NB4 (cell line): ENCODE results near the gene CD300C.

ENCODE experiments used
- DNase-seq: peaks from one replicate; pipeline ENCODE4 v3.0.0; 2010; ENCODE audit warnings: low read depth
- H3K4me3 ChIP-seq: one replicate; pipeline ENCODE4 v1.5.1; 2011; ENCODE audit warnings: mild to moderate bottlenecking, low read depth, low read length, moderate library complexity
- MYC ChIP-seq: IDR thresholded peaks from 2 replicates; pipeline ENCODE4 v1.6.1; 2011; ENCODE audit warnings: low read depth, low read length
- POLR2A ChIP-seq: IDR thresholded peaks from 2 replicates; pipeline ENCODE4 v1.6.1; 2011; ENCODE audit warnings: mild to moderate bottlenecking; ENCODE audit not compliant: insufficient read length; ENCODE audit errors: extremely low read depth
- TF ChIP-seq, protein P1 (sequence below): IDR thresholded peaks from 2 replicates; pipeline ENCODE4 v1.6.1; 2011; ENCODE audit warnings: low read depth, low read length
- TF ChIP-seq, protein P2 (sequence below): IDR thresholded peaks from one replicate; pipeline ENCODE4 v1.5.1; 2012; ENCODE audit warnings: low read depth, low read length

CD300C gene

GRCh38 chr17:74526681-74527080, 19.2 kb downstream of the CD300C start:
- TF ChIP-seq MYC (no peak), POLR2A (no peak)
- TF ChIP-seq, protein P1, sequence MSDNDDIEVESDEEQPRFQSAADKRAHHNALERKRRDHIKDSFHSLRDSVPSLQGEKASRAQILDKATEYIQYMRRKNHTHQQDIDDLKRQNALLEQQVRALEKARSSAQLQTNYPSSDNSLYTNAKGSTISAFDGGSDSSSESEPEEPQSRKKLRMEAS: no peak
- TF ChIP-seq, protein P2, sequence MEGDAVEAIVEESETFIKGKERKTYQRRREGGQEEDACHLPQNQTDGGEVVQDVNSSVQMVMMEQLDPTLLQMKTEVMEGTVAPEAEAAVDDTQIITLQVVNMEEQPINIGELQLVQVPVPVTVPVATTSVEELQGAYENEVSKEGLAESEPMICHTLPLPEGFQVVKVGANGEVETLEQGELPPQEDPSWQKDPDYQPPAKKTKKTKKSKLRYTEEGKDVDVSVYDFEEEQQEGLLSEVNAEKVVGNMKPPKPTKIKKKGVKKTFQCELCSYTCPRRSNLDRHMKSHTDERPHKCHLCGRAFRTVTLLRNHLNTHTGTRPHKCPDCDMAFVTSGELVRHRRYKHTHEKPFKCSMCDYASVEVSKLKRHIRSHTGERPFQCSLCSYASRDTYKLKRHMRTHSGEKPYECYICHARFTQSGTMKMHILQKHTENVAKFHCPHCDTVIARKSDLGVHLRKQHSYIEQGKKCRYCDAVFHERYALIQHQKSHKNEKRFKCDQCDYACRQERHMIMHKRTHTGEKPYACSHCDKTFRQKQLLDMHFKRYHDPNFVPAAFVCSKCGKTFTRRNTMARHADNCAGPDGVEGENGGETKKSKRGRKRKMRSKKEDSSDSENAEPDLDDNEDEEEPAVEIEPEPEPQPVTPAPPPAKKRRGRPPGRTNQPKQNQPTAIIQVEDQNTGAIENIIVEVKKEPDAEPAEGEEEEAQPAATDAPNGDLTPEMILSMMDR: no peak
- no peak for DNase-seq
- H3K4me3 ChIP-seq: no peak overlapping the region

DNA sequence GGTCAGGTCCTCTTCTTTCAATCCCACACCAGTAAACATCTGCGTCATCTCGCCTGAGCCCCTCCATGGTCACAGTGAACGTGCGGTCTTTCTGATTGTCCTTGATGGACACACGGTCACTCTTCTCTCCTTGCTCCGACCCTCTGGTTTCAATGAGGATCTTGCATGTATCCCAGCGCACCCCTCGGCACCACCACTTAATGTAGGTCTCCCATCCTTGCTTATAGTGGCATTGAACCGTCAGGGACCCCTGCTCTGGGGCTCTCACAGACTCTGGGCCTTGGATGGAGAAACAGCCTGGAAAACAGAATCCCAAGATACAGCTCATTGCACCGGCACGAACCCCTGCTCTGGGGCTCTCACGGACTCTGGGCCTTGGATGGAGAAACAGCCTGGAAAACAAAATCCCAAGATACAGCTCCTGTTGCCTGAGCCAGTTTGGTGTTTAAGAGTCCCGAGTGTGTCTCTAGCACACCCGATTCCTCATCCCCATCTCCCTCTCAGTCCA, 20.1 kb downstream of the CD300C start:
- TF ChIP-seq, protein P1: no peak
- TF ChIP-seq MYC: no peak
- TF ChIP-seq, protein P2: no peak
- TF ChIP-seq POLR2A: no peak
- H3K4me3 ChIP-seq: no peak overlapping the region
- DNase-seq: no peak

DNA sequence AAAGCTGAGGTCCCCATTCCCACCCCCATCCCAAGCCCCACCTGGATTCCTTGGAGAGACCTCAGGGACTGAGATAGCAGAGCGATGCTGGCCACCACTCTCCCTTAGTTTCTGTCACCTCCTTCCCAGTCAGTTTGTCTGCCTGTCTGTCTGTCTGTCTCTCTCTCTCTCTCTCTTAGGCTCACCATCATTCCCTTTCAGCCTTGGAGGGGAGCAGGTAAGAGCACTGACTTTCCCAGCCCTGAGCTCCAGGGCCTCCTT, 20.5 kb downstream of the CD300C start:
- TF ChIP-seq, protein P2: no peak
- TF ChIP-seq POLR2A: no peak
- TF ChIP-seq, protein P1: no peak
- no peak for TF ChIP-seq MYC
- no peak overlapping the region for H3K4me3 ChIP-seq
- no peak for DNase-seq

- H3K4me3 ChIP-seq: no peak overlapping the region
- TF ChIP-seq, protein P2: no peak
- TF ChIP-seq, protein P1: no peak
- TF ChIP-seq MYC (no peak), POLR2A (no peak)
- DNase-seq: no peak
Observed at GRCh38 chr17:74524653-74525464, 21.1 kb downstream of the CD300C start.

- H3K4me3 ChIP-seq: no peak overlapping the region
- no peak for TF ChIP-seq POLR2A
- TF ChIP-seq, protein P2: no peak
- no peak for TF ChIP-seq MYC
- TF ChIP-seq, protein P1: no peak
- no peak for DNase-seq
Observed at GRCh38 chr17:74523308-74523707, 22.6 kb downstream of the CD300C start.
